ENCODE measurements around the gene PDE6C.

Gene PDE6C

DNA sequence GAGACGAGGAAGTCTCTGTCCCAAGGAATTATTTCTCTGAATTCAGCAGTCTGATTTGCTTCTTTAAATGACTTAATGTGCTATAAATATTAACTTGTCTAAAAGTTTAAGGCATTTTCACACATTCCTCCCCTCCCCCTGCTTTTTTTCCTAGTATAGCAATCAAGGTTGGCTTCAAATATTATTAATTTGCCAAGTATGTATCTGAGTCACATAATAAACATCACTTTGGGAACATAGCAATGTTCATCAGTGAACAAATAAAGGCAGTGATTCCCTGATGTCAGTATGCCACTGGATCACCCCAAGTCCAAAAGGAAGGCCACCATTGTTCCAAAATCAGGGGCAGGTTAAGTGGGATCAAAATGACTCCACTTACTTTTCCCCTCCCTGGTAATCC lies 40.5 kb downstream of the PDE6C start:
- H3K4me3 ChIP-seq (ENCODE audit: low read depth, low read length) = no peak overlapping the region
- TF ChIP-seq, protein P1, sequence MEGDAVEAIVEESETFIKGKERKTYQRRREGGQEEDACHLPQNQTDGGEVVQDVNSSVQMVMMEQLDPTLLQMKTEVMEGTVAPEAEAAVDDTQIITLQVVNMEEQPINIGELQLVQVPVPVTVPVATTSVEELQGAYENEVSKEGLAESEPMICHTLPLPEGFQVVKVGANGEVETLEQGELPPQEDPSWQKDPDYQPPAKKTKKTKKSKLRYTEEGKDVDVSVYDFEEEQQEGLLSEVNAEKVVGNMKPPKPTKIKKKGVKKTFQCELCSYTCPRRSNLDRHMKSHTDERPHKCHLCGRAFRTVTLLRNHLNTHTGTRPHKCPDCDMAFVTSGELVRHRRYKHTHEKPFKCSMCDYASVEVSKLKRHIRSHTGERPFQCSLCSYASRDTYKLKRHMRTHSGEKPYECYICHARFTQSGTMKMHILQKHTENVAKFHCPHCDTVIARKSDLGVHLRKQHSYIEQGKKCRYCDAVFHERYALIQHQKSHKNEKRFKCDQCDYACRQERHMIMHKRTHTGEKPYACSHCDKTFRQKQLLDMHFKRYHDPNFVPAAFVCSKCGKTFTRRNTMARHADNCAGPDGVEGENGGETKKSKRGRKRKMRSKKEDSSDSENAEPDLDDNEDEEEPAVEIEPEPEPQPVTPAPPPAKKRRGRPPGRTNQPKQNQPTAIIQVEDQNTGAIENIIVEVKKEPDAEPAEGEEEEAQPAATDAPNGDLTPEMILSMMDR (IDR thresholded peaks at IDR 0.05; ENCODE audit: control insufficient read depth, extremely low read depth, insufficient read depth) = no peak
- DNase-seq (ENCODE audit: low read depth) = no peak

DNA sequence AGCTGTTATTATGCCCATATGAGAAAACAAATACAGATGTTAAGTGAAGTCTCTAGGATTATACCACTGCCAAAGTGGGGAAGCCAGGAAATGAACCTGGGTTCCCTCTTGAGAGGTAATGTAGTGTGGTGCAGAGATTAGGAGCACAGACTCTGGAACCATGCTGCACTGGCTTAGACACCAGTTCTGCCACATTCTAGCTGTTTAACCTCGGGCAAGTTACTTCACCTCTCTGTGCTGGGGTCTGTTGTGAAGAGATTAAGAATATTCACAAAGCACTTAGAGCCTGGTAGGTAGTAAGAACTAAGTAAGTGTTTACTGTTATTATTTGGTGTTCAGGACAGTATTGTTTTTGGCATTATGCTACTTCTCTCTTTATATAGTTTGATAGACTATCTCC lies 41.9 kb downstream of the PDE6C start:
- DNase-seq (ENCODE audit: low read depth) = no peak
- TF ChIP-seq, protein P1 (IDR thresholded peaks at IDR 0.05; ENCODE audit: control insufficient read depth, extremely low read depth, insufficient read depth) = no peak
- H3K4me3 ChIP-seq (ENCODE audit: low read depth, low read length) = no peak overlapping the region

DNA sequence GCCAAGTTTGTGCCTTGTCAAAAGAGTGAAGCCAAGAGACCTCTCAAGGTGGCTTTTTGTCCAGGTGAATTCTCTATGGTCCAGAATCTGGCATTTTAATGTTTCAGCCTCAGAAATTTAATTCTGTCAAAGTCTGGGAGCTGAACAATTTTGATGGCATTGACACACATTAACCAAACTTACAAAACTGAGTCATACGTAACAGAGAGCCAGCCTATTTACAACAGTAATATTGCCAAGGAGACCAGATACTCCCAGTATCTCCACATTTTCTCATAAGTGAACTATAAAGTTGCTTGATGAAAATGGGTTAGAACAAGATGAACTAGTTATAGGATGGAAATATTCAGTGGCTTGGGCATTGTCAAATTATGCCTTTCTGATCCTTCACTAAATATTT lies 43.8 kb downstream of the PDE6C start:
- no peak for DNase-seq (ENCODE audit: low read depth)
- H3K4me3 ChIP-seq (ENCODE audit: low read depth, low read length) = no peak overlapping the region
- TF ChIP-seq, protein P1 (IDR thresholded peaks at IDR 0.05; ENCODE audit: control insufficient read depth, extremely low read depth, insufficient read depth) = no peak

DNA sequence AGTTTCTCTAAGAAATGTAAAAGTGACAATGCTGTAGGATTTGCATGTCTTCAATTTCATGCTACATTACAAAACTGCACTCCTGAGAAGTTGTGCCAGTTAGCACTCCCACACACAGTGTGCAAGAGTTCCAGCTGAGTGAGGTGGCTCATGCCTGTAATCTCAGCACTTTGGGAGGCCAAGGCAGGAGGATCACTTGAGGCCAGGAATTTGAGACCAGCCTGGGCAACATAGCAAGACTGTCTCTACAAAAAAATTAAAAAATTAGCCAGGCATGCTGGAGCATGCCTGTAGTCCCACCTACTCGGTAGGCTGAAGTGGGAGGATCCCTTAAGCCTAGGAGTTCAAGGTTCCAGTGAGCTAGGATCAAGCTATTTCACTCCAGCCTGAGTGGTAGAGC lies 45.4 kb downstream of the PDE6C start:
- TF ChIP-seq, protein P1 (IDR thresholded peaks at IDR 0.05; ENCODE audit: control insufficient read depth, extremely low read depth, insufficient read depth) = no peak
- no peak for DNase-seq (ENCODE audit: low read depth)
- H3K4me3 ChIP-seq (ENCODE audit: low read depth, low read length) = no peak overlapping the region

DNA sequence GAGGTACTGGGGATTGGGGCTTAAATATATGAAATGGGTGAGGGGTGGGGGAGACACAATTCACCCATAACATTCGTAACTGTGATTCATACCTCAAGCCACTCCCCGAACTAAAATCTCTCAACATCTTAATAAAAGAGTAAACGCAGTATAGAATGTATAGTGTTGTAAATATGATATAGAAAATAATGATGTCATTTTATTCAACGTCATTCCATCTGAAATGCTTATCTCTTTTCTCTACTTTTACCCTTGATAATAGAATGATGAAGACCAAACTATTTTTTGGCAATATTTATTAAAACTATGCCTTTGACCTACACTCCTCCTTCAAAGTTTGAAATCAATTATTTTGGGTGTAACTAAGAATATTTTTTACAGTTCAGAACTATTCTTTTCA lies 53.7 kb downstream of the PDE6C start:
- TF ChIP-seq, protein P1 (IDR thresholded peaks at IDR 0.05; ENCODE audit: control insufficient read depth, extremely low read depth, insufficient read depth) = no peak
- no peak overlapping the region for H3K4me3 ChIP-seq (ENCODE audit: low read depth, low read length)
- no peak for DNase-seq (ENCODE audit: low read depth)

DNA sequence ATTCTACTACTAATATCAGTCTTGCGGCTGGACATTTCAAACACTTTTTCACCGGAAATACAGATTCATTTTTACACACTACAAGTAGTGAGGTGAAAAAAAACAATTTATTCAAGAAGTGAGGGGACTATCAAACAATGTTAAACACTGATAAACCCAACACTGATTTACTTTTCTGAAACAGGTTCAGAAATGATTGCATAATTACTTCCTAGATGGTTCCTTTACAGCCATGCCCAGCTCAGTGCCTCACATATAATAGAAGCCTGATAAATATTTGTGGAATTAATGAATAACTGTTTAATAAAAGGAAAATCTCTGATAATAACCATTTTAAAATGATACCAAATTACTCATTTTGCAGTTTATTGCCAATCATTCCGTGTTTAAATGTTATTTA lies 55.5 kb downstream of the PDE6C start:
- H3K4me3 ChIP-seq (ENCODE audit: low read depth, low read length) = no peak overlapping the region
- no peak for DNase-seq (ENCODE audit: low read depth)
- TF ChIP-seq, protein P1 (IDR thresholded peaks at IDR 0.05; ENCODE audit: control insufficient read depth, extremely low read depth, insufficient read depth) = no peak

DNA sequence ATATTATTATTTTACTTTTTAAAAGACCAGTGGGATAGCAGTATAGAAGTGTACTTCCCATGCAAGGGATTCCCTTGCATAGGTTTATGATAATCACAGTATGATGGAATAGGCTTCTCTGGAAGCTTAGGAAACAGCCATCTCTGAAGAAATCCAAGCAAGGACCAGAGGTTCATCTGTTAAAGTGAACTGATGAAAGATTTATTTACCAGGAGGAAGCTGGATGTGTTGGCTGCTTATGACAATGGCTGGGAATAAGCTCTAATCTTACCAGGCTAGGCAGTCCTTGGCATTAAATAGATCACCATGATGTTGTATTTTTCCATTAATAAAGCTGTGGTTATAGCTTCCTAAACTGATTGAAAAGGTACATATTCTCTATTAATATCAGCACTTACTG lies 58.0 kb downstream of the PDE6C start:
- no peak overlapping the region for H3K4me3 ChIP-seq (ENCODE audit: low read depth, low read length)

More for the DNA sequence above, 58.0 kb downstream of the PDE6C start:
- DNase-seq (ENCODE audit: low read depth) = no peak
- TF ChIP-seq, protein P1 (IDR thresholded peaks at IDR 0.05; ENCODE audit: control insufficient read depth, extremely low read depth, insufficient read depth) = no peak
